ENCODE measurements around the gene MGRN1. TPM values are rescaled to one million over a fixed set of nuclear protein-coding genes. Genes with fewer than 3 reads are reported as not detected.

The MGRN1 gene
- total and polyA plus RNA-seq, 2 of the 13 experiments (the other 11 are each of a cell fraction or from before 2014, with no cell fraction given), result 11.9 to 12.6 TPM

DNA sequence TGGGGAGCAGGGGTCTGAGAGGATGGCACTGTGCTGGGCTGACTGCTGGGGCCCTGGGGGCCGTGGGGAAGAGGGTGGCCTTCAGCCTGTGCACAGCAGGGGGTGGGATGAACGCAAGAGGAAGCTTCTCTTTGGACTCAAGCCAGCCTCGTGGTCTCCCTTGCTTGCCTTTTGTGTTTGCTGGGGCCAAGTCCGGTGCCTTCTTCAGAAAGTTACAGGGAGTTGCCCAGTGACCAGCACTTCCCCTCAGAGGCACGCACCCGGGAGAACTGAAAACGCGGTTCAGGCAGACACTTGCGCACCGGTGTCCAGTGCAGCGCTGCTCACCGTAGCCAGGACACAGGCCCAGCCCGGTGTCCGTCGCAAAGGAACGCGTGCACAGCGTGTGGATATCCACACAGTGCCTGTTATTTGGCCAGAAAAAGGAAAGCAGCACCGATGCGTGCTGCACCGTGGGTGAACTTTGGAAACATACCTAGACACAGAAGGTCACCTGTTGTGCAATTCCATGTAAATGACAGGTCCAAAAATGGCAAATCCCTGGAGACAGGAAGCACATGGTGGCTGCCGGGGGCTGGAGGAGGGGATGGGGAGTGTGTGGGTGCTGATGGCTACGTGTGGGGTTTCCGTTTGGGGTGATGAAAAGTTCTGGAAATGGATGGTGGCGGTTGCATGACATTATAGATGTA lies 39.3 kb downstream of the MGRN1 start (continued):
- TF ChIP-seq, protein P1, sequence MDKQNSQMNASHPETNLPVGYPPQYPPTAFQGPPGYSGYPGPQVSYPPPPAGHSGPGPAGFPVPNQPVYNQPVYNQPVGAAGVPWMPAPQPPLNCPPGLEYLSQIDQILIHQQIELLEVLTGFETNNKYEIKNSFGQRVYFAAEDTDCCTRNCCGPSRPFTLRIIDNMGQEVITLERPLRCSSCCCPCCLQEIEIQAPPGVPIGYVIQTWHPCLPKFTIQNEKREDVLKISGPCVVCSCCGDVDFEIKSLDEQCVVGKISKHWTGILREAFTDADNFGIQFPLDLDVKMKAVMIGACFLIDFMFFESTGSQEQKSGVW (CRISPR knock-in tag; IDR thresholded peaks at IDR 0.05; ENCODE audit: borderline replicate concordance), result peak; percentile 92; the same call in 1 of the 2 replicates
- 0 out of 2 replicates have a peak, but pooled peaks have one; percentile 64 for TF ChIP-seq TRIM24 (CRISPR knock-in tag; IDR thresholded peaks at IDR 0.05)
- TF ChIP-seq ZNF17 (CRISPR knock-in tag; IDR thresholded peaks at IDR 0.05), result no peak
- peak; percentile 24; the same call in 1 of the 2 replicates for TF ChIP-seq ZNF337 (CRISPR knock-in tag; IDR thresholded peaks at IDR 0.05; ENCODE audit: borderline replicate concordance, low read depth)
- TF ChIP-seq, protein P2, sequence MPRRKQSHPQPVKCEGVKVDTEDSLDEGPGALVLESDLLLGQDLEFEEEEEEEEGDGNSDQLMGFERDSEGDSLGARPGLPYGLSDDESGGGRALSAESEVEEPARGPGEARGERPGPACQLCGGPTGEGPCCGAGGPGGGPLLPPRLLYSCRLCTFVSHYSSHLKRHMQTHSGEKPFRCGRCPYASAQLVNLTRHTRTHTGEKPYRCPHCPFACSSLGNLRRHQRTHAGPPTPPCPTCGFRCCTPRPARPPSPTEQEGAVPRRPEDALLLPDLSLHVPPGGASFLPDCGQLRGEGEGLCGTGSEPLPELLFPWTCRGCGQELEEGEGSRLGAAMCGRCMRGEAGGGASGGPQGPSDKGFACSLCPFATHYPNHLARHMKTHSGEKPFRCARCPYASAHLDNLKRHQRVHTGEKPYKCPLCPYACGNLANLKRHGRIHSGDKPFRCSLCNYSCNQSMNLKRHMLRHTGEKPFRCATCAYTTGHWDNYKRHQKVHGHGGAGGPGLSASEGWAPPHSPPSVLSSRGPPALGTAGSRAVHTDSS (CRISPR knock-in tag; conservative IDR thresholded peaks at IDR 0.05), result no peak
- TF ChIP-seq ZNF317 (CRISPR knock-in tag; IDR thresholded peaks at IDR 0.05), result peak; percentile 89
- peak; percentile 76 for TF ChIP-seq ZNF563 (CRISPR knock-in tag; IDR thresholded peaks at IDR 0.05)
- no peak for TF ChIP-seq SOX6 (IDR thresholded peaks at IDR 0.05)
- TF ChIP-seq SOX6 (CRISPR knock-in tag; IDR thresholded peaks at IDR 0.05), result peak; percentile 87
- peak; percentile 92 for TF ChIP-seq ZNF776 (CRISPR knock-in tag; IDR thresholded peaks at IDR 0.05)
- no peak for TF ChIP-seq RFX5 (IDR thresholded peaks at IDR 0.05; ENCODE audit: low read depth, low read length)
- TF ChIP-seq, protein P3, sequence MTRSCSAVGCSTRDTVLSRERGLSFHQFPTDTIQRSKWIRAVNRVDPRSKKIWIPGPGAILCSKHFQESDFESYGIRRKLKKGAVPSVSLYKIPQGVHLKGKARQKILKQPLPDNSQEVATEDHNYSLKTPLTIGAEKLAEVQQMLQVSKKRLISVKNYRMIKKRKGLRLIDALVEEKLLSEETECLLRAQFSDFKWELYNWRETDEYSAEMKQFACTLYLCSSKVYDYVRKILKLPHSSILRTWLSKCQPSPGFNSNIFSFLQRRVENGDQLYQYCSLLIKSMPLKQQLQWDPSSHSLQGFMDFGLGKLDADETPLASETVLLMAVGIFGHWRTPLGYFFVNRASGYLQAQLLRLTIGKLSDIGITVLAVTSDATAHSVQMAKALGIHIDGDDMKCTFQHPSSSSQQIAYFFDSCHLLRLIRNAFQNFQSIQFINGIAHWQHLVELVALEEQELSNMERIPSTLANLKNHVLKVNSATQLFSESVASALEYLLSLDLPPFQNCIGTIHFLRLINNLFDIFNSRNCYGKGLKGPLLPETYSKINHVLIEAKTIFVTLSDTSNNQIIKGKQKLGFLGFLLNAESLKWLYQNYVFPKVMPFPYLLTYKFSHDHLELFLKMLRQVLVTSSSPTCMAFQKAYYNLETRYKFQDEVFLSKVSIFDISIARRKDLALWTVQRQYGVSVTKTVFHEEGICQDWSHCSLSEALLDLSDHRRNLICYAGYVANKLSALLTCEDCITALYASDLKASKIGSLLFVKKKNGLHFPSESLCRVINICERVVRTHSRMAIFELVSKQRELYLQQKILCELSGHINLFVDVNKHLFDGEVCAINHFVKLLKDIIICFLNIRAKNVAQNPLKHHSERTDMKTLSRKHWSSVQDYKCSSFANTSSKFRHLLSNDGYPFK (CRISPR knock-in tag; IDR thresholded peaks at IDR 0.05; ENCODE audit: borderline replicate concordance), result peak; percentile 63; the same call in 1 of the 2 replicates
- TF ChIP-seq, protein P4, sequence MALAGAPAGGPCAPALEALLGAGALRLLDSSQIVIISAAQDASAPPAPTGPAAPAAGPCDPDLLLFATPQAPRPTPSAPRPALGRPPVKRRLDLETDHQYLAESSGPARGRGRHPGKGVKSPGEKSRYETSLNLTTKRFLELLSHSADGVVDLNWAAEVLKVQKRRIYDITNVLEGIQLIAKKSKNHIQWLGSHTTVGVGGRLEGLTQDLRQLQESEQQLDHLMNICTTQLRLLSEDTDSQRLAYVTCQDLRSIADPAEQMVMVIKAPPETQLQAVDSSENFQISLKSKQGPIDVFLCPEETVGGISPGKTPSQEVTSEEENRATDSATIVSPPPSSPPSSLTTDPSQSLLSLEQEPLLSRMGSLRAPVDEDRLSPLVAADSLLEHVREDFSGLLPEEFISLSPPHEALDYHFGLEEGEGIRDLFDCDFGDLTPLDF (CRISPR knock-in tag; IDR thresholded peaks at IDR 0.05), result no peak
- TF ChIP-seq, protein P5, sequence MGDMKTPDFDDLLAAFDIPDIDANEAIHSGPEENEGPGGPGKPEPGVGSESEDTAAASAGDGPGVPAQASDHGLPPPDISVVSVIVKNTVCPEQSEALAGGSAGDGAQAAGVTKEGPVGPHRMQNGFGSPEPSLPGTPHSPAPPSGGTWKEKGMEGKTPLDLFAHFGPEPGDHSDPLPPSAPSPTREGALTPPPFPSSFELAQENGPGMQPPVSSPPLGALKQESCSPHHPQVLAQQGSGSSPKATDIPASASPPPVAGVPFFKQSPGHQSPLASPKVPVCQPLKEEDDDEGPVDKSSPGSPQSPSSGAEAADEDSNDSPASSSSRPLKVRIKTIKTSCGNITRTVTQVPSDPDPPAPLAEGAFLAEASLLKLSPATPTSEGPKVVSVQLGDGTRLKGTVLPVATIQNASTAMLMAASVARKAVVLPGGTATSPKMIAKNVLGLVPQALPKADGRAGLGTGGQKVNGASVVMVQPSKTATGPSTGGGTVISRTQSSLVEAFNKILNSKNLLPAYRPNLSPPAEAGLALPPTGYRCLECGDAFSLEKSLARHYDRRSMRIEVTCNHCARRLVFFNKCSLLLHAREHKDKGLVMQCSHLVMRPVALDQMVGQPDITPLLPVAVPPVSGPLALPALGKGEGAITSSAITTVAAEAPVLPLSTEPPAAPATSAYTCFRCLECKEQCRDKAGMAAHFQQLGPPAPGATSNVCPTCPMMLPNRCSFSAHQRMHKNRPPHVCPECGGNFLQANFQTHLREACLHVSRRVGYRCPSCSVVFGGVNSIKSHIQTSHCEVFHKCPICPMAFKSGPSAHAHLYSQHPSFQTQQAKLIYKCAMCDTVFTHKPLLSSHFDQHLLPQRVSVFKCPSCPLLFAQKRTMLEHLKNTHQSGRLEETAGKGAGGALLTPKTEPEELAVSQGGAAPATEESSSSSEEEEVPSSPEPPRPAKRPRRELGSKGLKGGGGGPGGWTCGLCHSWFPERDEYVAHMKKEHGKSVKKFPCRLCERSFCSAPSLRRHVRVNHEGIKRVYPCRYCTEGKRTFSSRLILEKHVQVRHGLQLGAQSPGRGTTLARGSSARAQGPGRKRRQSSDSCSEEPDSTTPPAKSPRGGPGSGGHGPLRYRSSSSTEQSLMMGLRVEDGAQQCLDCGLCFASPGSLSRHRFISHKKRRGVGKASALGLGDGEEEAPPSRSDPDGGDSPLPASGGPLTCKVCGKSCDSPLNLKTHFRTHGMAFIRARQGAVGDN (CRISPR knock-in tag; IDR thresholded peaks at IDR 0.05), result peak; percentile 97
- peak; percentile 99 for TF ChIP-seq ZNF607 (CRISPR knock-in tag; IDR thresholded peaks at IDR 0.05; ENCODE audit: borderline replicate concordance)
- TF ChIP-seq ZNF749 (CRISPR knock-in tag; IDR thresholded peaks at IDR 0.05; ENCODE audit: borderline replicate concordance), result peak; percentile 89
- 0 out of 2 replicates have a peak, but pooled peaks have one; percentile 7 for TF ChIP-seq GABPA (IDR thresholded peaks at IDR 0.05; ENCODE audit: low read depth, low read length)
- peak; percentile 69 for TF ChIP-seq GABPA (CRISPR knock-in tag; IDR thresholded peaks at IDR 0.05; ENCODE audit: low read depth)
- no peak for TF ChIP-seq ZNF446 (CRISPR knock-in tag; IDR thresholded peaks at IDR 0.05)

All from HepG2 (cell line).